HK-2 (cell line): ENCODE measurements around the gene SIX3.

ENCODE experiments used
- DNase-seq: peaks from one replicate; pipeline ENCODE4 v3.0.0-alpha.2; 2018; ENCODE audit not compliant: unreplicated experiment

SIX3 gene

GRCh38 chr2:44943693-44944101, 2.2 kb downstream of the SIX3 start:
- no peak for DNase-seq

GRCh38 chr2:44944102-44944951, 2.8 kb downstream of the SIX3 start:
- no peak for DNase-seq

GRCh38 chr2:44944952-44945612, 3.6 kb downstream of the SIX3 start:
- DNase-seq: no peak

GRCh38 chr2:44945676-44946371, 4.3 kb downstream of the SIX3 start:
- DNase-seq: no peak

- no peak for DNase-seq
Measured at GRCh38 chr2:44946372-44947027, 5.0 kb downstream of the SIX3 start.

- no peak for DNase-seq
Measured at GRCh38 chr2:44947028-44947375, 5.5 kb downstream of the SIX3 start.

- no peak for DNase-seq
Measured at GRCh38 chr2:44948565-44949328, 7.2 kb downstream of the SIX3 start.

GRCh38 chr2:44949329-44950151, 8.0 kb downstream of the SIX3 start:
- peak; percentile 54 for DNase-seq

- DNase-seq: no peak
Measured at GRCh38 chr2:44950646-44951045, 9.1 kb downstream of the SIX3 start.

GRCh38 chr2:44951124-44951523, 9.6 kb downstream of the SIX3 start:
- no peak for DNase-seq

- DNase-seq: no peak
Measured at GRCh38 chr2:44951714-44952113, 10.2 kb downstream of the SIX3 start.

GRCh38 chr2:44952143-44952805, 10.8 kb downstream of the SIX3 start:
- DNase-seq: peak; percentile 60

GRCh38 chr2:44952806-44953498, 11.4 kb downstream of the SIX3 start:
- no peak for DNase-seq

GRCh38 chr2:44953499-44953883, 12.0 kb downstream of the SIX3 start:
- no peak for DNase-seq

- no peak for DNase-seq
Measured at GRCh38 chr2:44954447-44954888, 13.0 kb downstream of the SIX3 start.

- no peak for DNase-seq
Measured at GRCh38 chr2:44954889-44955592, 13.5 kb downstream of the SIX3 start.

- peak; percentile 75 for DNase-seq
Measured at GRCh38 chr2:44955593-44956392, 14.3 kb downstream of the SIX3 start.

GRCh38 chr2:44956843-44957242, 15.3 kb downstream of the SIX3 start:
- DNase-seq: no peak
